Fibroblast of skin of abdomen (primary cell): Measurements from ENCODE around the gene TGFBRAP1.
A peak's percentile ranks its signal among the peaks of the same experiment; 100 is the strongest.

Experiments
- DNase-seq: peaks from one replicate; pipeline ENCODE4 v3.0.0-alpha.2; 2013

Gene TGFBRAP1

DNA sequence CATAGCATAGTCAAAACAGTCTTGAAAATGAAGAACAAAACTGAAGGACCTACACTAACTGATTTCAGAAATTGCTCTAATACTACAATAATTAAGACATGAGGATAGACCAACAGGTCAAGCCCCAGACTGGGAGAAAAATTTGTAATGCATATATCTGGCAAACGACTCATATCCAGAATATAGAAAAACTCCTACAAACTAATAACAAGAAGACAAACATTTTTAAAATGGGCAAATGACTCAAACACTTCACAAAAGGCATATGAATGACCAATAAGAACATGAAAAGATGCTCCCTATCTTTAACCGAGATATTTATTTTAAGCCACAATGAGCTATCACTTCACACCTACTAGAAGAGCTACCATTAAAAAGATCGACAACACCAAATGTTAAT lies 14.2 kb downstream of the TGFBRAP1 start:
- DNase-seq = no peak

GRCh38 chr2:105313877-105314276 lies 15.7 kb downstream of the TGFBRAP1 start:
- no peak for DNase-seq

GRCh38 chr2:105309147-105309545 lies 20.4 kb downstream of the TGFBRAP1 start:
- DNase-seq = no peak

DNA sequence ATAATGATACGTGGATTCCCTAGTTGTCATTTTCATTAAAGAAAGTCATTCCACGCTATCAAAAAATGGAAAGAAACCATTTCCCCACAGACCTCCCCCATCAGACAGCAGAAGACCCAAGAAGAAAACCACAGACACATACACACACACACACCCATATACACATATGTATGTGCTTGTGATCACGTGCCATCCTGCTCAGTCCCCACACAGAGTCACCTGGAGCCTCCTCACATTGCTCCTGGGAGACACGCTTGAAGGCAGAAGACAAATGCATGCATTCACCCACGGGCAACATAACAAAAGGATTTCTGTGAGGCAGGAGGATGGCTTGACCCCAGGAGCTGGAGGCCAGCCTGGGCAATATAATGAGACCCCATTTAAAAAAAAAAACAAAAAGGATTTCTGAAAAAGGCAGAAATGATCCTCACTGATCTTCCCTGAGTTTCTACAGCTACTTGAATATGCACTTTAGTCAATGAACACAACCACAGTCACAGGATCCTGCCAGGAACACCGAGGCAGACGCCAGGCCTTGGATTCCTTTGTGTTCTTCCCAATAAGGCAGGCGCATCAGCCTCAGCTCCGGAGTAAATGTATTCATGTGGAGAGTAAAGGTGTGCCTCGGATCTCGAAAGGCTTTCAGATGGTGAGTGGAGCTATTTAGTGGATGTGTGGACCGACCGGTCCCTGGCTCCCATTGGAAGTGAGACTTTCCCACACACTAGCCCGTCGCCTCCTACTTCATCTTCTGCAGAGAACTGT lies 21.0 kb downstream of the TGFBRAP1 start:
- no peak for DNase-seq

GRCh38 chr2:105307962-105308361 lies 21.6 kb downstream of the TGFBRAP1 start:
- DNase-seq = no peak

DNA sequence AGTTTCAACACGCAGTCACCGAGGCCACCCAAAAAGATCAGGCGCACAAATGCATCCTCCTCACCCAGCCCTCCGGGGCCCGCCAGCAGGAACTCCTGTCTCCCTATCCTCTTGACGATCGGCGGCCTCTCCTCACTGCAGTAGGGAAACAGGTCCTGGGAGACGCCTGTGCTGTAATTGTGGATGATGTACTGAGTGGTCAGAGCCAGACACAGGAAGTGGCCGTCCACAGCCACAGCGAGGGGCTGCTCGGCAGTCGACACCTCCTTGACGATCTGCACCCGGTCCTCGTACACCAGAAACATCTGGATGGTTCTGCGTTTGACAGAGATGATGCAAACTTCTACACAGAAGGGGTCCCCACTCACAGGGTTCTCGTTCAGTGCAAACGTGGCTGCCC lies 22.0 kb downstream of the TGFBRAP1 start:
- DNase-seq = no peak

GRCh38 chr2:105307146-105307545 lies 22.4 kb downstream of the TGFBRAP1 start:
- no peak for DNase-seq

DNA sequence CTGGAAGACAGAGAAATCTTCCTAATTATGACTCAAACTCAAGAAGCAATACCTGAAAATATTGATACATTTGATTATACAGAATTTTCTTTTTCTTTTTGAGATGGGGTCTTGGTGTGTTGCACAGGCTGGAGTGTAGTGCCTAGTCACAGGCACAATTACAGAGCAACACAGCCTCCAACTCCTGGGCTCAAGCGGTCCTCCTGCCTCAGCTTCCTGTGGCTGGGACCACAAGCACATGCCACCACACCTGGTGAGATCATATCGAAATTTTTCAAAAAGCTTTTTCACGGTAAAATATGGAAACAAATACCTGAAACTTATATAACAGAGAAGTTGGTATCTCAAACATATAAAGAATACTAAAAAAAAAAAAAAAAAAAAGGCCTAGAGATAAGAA lies 27.9 kb downstream of the TGFBRAP1 start:
- no peak for DNase-seq

GRCh38 chr2:105299290-105299689 lies 30.2 kb downstream of the TGFBRAP1 start:
- DNase-seq = no peak

GRCh38 chr2:105298017-105298416 lies 31.5 kb downstream of the TGFBRAP1 start:
- no peak for DNase-seq

- DNase-seq = no peak
Observed at GRCh38 chr2:105297216-105297615, 32.3 kb downstream of the TGFBRAP1 start.

GRCh38 chr2:105296017-105296611 lies 33.4 kb downstream of the TGFBRAP1 start:
- DNase-seq = no peak

DNA sequence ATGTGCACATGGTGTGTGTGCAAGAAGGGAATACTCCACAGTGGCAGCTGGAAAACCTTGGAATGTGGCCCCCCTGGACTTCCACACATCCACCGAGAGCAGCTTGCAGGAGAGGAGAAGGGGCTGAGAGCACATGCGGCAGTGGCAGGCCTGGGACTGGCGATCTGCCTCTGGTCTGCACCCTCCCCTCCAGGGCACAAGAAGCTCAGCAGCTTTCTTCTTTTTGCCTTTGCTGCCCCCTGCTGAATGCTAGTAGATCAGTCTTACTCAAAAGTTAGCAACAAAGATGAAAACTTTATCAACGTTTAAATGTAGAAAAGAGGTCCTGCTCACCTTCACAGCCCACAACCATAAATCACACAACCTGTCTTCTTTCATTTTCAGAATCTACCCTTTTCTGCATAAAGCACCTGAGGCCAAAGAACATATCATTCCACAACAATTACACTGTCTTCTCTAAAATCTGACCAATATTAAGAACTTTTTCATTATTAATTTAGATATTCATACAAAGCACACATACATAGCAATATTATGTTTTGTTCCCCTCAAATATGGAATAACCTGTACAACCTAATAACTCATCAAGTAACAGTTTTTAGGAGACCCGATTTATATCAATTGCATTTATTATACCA lies 34.6 kb downstream of the TGFBRAP1 start:
- peak; percentile 74 for DNase-seq

DNA sequence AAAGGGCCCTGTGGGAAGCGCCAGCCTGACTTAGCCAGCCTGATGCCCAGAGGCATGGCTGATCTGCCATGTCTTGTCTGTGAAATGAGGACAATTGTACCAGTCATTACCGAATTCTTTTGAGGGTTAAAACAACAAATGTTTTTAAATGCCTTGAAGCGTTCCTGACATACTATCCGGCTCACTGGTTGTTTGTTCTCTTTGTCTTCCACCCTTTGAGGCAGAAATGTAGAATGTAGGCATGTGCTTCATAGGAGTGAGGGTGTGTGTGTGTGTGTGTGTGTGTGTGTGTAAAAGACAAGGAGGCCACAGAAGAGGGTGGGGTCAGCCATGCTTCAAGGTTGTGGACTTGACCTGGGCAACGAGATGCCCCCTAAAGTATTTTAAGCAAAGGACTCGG lies 35.5 kb downstream of the TGFBRAP1 start:
- DNase-seq = no peak

DNA sequence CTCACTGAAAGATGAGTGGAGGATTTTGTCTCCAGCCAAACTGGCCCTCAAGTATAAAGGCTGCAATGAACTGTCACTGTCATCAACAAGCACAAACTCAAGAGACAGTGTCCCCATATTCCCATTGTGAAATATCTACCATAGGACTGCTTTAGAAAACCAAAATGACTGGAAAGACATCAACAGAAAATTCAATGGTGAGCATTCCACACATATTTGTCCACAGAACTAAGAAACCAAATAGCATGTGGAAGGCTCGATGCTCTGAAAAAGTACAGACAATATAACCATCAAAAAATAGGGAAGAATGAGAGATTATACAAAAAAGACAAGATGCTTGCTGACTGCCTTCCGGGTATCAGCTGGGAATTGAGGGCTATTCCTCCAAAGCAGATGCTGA lies 37.6 kb downstream of the TGFBRAP1 start:
- peak; percentile 26 for DNase-seq

GRCh38 chr2:105290981-105291660 lies 38.4 kb downstream of the TGFBRAP1 start:
- DNase-seq = no peak

DNA sequence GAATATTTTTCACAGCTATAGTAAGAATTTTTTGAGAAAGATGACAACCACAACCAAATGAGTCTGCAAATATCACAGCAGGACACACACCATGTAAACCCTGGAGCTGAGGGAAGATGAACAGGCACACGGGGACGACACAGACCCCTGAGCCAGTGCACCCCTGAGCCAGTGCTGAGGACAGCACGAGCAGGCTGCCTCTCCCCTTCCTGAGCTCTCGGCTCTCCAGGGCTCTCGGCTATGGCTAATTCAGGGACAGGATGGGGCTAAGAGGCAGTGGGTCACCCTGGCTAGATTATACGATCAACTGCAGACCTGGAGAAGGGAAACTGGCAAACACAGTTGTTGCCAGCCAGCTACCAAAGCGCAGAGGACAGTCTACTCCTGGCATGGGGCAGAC lies 41.4 kb downstream of the TGFBRAP1 start:
- no peak for DNase-seq

GRCh38 chr2:105287692-105288091 lies 41.8 kb downstream of the TGFBRAP1 start:
- DNase-seq = peak; percentile 16

- DNase-seq = no peak
Observed at GRCh38 chr2:105283532-105283931, 46.0 kb downstream of the TGFBRAP1 start.

- DNase-seq = no peak
Observed at GRCh38 chr2:105280281-105280680, 49.3 kb downstream of the TGFBRAP1 start.

DNA sequence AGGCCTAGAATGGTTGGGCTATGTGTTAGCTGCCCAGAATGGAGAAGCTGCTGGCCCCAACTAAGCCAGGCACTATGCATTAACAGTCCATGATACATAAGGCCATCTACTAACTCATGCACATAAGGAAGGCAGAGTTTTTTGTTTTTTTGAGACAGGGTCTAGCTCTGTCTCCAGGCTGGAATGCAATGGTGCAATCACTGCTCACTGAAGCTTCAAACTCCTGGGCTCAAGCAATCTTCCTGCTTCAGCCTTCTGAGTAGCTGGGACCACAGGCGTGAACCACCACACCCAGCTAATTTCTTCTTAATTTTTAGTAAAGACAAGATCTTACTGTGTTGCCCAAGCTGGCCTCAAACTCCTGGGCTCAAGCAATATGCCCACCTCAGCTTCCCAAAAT lies 50.4 kb downstream of the TGFBRAP1 start:
- DNase-seq = no peak

- DNase-seq = no peak
Observed at GRCh38 chr2:105278654-105279053, 50.9 kb downstream of the TGFBRAP1 start.

- DNase-seq = no peak
Observed at GRCh38 chr2:105274046-105274445, 55.5 kb downstream of the TGFBRAP1 start.
